Neural cell (in vitro differentiated cells): Measurements from ENCODE around the gene EHD4. TPM values are rescaled to one million over a fixed set of nuclear protein-coding genes. Genes with fewer than 3 reads are reported as not detected.

Experiments used
- H2AFZ ChIP-seq: fragments of 200-600, 300-800 bp; sonication (generic), shearing (Covaris generic); 2 replicates; pipeline ENCODE4 v1.6.0; 2014; ENCODE audit warnings: low read depth, mild to moderate bottlenecking, antibody characterized with exemption, low read length, moderate library complexity
- H3F3A ChIP-seq: fragments of 200-600 bp; shearing (Covaris generic); 2 replicates; pipeline ENCODE4 v1.6.1; 2016; ENCODE audit warnings: mild to moderate bottlenecking, moderate library complexity, mixed read lengths, antibody characterized with exemption, low read length; ENCODE audit not compliant: insufficient read depth, poor library complexity, severe bottlenecking
- H3K27ac ChIP-seq: fragments of 200-600, 300-800 bp; sonication (generic), shearing (Covaris generic); 2 replicates; pipeline ENCODE4 v1.5.1; 2014; ENCODE audit warnings: mild to moderate bottlenecking, low read length, moderate library complexity
- H3K27me3 ChIP-seq: fragments of 300-800, 200-600 bp; sonication (generic), shearing (Covaris generic); 2 replicates; pipeline ENCODE4 v1.6.0; 2014; ENCODE audit warnings: mild to moderate bottlenecking, low read depth, low read length, moderate library complexity; ENCODE audit not compliant: insufficient read depth
- H3K36me3 ChIP-seq: fragments of 300-800, 200-600 bp; sonication (generic), shearing (Covaris generic); 2 replicates; pipeline ENCODE4 v1.5.1; 2014; ENCODE audit warnings: mild to moderate bottlenecking, antibody characterized with exemption, low read length, moderate library complexity; ENCODE audit not compliant: insufficient read depth
- H3K4me2 ChIP-seq: fragments of 300-800, 200-600 bp; sonication (generic), shearing (Covaris generic); 2 replicates; pipeline ENCODE4 v1.6.0; 2014; ENCODE audit warnings: mild to moderate bottlenecking, low read length
- H3K4me3 ChIP-seq: fragments of 300-800, 200-600 bp; sonication (generic), shearing (Covaris generic); 2 replicates; pipeline ENCODE4 v1.5.1; 2014; ENCODE audit warnings: mild to moderate bottlenecking, low read length, moderate library complexity
- H3K79me2 ChIP-seq: fragments of 200-600 bp; shearing (Covaris generic); replicated peaks from 2 replicates; pipeline ENCODE4 v1.6.0; 2014; ENCODE audit warnings: mild to moderate bottlenecking, low read length, moderate library complexity; ENCODE audit not compliant: insufficient read depth
- H3K9ac ChIP-seq: fragments of 300-800, 200-600 bp; sonication (generic), shearing (Covaris generic); 2 replicates; pipeline ENCODE4 v1.6.1; 2016; ENCODE audit warnings: mild to moderate bottlenecking, low read length, mixed read lengths
- H3K9me2 ChIP-seq: fragments of 200-600 bp; shearing (Covaris generic); 2 replicates; pipeline ENCODE4 v1.6.1; 2016; ENCODE audit warnings: mild to moderate bottlenecking, low read length, mixed read lengths; ENCODE audit not compliant: insufficient read depth
- H3K9me3 ChIP-seq: fragments of 200-600, 300-800 bp; sonication (generic), shearing (Covaris generic); 2 replicates; pipeline ENCODE4 v1.6.1; 2016; ENCODE audit warnings: mild to moderate bottlenecking, mixed run types, low read length, moderate library complexity, mixed read lengths
- H4K20me1 ChIP-seq: fragments of 200-600 bp; shearing (Covaris generic); 2 replicates; pipeline ENCODE4 v1.6.1; 2016; ENCODE audit warnings: mild to moderate bottlenecking, mixed run types; ENCODE audit not compliant: insufficient read depth
- EP300 ChIP-seq: fragments of 450-650 bp; conservative IDR thresholded peaks from 2 replicates; pipeline ENCODE4 v1.6.1; 2014; ENCODE audit warnings: antibody characterized with exemption, mild to moderate bottlenecking, moderate library complexity; ENCODE audit not compliant: poor library complexity, severe bottlenecking
- EZH2 ChIP-seq: fragments of 200-600, 300-800 bp; shearing (Covaris generic), sonication (generic); IDR thresholded peaks from 2 replicates; pipeline ENCODE4 v1.6.1; 2014; ENCODE audit warnings: antibody characterized with exemption, low read length, borderline replicate concordance, mild to moderate bottlenecking; ENCODE audit not compliant: insufficient read depth, poor library complexity, severe bottlenecking
- MXI1 ChIP-seq: fragments of 450-650 bp; conservative IDR thresholded peaks from 2 replicates; pipeline ENCODE4 v1.6.1; 2014; ENCODE audit warnings: antibody characterized with exemption, mild to moderate bottlenecking; ENCODE audit not compliant: poor library complexity, severe bottlenecking
- POLR2AphosphoS5 ChIP-seq: IDR thresholded peaks from 2 replicates; pipeline ENCODE4 v1.6.1; 2012
- RAD21 ChIP-seq: fragments of 450-650 bp; conservative IDR thresholded peaks from 2 replicates; pipeline ENCODE4 v1.6.1; 2014; ENCODE audit warnings: antibody characterized with exemption, mild to moderate bottlenecking, moderate library complexity
- SMC3 ChIP-seq: fragments of 450-650 bp; conservative IDR thresholded peaks from 2 replicates; pipeline ENCODE4 v1.6.1; 2014; ENCODE audit warnings: antibody characterized with exemption, mild to moderate bottlenecking, moderate library complexity; ENCODE audit not compliant: poor library complexity
- TAF1 ChIP-seq: IDR thresholded peaks from 2 replicates; pipeline ENCODE4 v1.6.1; 2012; ENCODE audit warnings: low read depth
- polyA plus RNA-seq: library from polyadenylated mRNA; depleted of rRNA; stranded (reverse); fragments of >200 nt; gene quantifications from 2 replicates; pipeline ENCODE4 v1.2.3, GENCODE V29; 2014
- TF ChIP-seq, protein P1 (sequence below): IDR thresholded peaks from 2 replicates; pipeline ENCODE4 v1.6.1; 2012; ENCODE audit warnings: borderline replicate concordance
- TF ChIP-seq, protein P2 (sequence below): fragments of 450-650 bp; IDR thresholded peaks from 2 replicates; pipeline ENCODE4 v1.5.1; 2014; ENCODE audit warnings: antibody characterized with exemption, mild to moderate bottlenecking, moderate library complexity; ENCODE audit not compliant: poor library complexity, severe bottlenecking

EHD4 gene
- polyA plus RNA-seq, 1 donor from 2014 or later = 0.09 TPM

DNA sequence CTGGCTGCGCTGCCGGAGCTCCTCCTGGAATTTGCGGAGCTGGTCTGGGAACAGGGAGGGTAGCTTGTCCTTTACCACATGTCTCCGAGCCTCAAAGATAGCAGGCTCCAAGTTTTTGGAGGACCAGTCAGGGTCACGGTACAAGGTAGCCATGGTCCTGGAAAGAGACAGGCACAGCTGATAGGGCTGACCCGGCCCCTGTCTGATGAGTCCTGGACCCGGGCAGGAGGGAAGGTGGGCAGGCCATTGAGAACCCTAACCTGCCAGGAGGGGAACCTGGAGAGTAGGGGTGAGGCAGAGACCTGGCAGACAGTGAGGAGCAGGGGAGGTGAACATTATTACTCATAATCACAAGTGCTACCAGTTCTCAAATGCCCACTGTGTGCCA is 20.4 kb upstream of the EHD4 start:
- Histone ChIP-seq H3K36me3 (no peaks in the 10 kb centered on the region), H3K27ac (no peak overlapping the region), H3F3A (no peaks in the 10 kb centered on the region)

DNA sequence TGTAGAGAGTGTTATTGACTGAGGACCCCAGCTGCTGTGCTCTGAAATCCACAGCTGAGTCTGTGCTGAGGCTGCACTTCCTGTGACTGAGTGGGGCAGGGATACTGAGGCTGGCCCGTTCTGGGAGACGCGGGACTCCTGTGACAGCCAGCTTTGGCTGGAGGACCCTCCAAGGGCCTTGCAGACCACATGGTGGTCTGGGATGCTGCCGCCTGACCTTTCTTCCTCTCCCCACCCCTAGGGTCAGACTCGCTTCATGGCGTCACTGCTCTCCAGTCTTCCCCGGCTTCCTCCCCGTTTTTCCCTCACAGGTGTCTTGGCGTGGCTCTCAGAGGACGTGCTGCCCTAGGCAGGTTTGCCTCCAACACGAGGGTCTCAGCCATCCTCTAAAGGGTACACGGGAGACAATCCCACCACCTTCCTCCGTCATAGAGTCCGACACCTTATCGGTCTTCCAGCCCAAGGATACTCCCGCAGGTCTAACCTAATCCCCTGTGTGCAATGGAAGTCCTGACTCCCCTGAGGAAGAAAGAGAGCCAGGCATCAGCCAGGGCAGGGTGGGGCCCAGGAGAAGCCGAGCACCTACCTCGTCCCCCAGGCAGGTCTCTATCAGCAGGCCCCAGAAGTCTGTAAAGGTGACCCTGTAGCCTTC is 19.9 kb upstream of the EHD4 start:
- Histone ChIP-seq H3K9me3 (no peaks in the 10 kb centered on the region), H3F3A (no peaks in the 10 kb centered on the region), H3K9ac (no peak overlapping the region), H3K79me2 (no peaks in the 10 kb centered on the region), H3K4me2 (no peak overlapping the region), H3K36me3 (no peaks in the 10 kb centered on the region), H2AFZ (no peak overlapping the region), H3K27ac (no peak overlapping the region), H4K20me1 (no peaks in the 10 kb centered on the region), H3K4me3 (no peak overlapping the region), H3K9me2 (no peaks in the 10 kb centered on the region), H3K27me3 (no peaks in the 10 kb centered on the region)
- TF ChIP-seq TAF1 (no peak), SMC3 (no peak), RAD21 (no peak), MXI1 (no peak), EZH2 (no peak), POLR2AphosphoS5 (no peak)
- TF ChIP-seq, protein P1, sequence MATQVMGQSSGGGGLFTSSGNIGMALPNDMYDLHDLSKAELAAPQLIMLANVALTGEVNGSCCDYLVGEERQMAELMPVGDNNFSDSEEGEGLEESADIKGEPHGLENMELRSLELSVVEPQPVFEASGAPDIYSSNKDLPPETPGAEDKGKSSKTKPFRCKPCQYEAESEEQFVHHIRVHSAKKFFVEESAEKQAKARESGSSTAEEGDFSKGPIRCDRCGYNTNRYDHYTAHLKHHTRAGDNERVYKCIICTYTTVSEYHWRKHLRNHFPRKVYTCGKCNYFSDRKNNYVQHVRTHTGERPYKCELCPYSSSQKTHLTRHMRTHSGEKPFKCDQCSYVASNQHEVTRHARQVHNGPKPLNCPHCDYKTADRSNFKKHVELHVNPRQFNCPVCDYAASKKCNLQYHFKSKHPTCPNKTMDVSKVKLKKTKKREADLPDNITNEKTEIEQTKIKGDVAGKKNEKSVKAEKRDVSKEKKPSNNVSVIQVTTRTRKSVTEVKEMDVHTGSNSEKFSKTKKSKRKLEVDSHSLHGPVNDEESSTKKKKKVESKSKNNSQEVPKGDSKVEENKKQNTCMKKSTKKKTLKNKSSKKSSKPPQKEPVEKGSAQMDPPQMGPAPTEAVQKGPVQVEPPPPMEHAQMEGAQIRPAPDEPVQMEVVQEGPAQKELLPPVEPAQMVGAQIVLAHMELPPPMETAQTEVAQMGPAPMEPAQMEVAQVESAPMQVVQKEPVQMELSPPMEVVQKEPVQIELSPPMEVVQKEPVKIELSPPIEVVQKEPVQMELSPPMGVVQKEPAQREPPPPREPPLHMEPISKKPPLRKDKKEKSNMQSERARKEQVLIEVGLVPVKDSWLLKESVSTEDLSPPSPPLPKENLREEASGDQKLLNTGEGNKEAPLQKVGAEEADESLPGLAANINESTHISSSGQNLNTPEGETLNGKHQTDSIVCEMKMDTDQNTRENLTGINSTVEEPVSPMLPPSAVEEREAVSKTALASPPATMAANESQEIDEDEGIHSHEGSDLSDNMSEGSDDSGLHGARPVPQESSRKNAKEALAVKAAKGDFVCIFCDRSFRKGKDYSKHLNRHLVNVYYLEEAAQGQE = no peak
- TF ChIP-seq, protein P2, sequence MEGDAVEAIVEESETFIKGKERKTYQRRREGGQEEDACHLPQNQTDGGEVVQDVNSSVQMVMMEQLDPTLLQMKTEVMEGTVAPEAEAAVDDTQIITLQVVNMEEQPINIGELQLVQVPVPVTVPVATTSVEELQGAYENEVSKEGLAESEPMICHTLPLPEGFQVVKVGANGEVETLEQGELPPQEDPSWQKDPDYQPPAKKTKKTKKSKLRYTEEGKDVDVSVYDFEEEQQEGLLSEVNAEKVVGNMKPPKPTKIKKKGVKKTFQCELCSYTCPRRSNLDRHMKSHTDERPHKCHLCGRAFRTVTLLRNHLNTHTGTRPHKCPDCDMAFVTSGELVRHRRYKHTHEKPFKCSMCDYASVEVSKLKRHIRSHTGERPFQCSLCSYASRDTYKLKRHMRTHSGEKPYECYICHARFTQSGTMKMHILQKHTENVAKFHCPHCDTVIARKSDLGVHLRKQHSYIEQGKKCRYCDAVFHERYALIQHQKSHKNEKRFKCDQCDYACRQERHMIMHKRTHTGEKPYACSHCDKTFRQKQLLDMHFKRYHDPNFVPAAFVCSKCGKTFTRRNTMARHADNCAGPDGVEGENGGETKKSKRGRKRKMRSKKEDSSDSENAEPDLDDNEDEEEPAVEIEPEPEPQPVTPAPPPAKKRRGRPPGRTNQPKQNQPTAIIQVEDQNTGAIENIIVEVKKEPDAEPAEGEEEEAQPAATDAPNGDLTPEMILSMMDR = no peak

More for the DNA sequence above, 20.4 kb upstream of the EHD4 start:
- no peak overlapping the region for H3K4me2 ChIP-seq
- no peaks in the 10 kb centered on the region for H3K79me2 ChIP-seq
- no peak overlapping the region for H3K4me3 ChIP-seq
- H3K9me3 ChIP-seq = no peaks in the 10 kb centered on the region
- H3K9me2 ChIP-seq = no peaks in the 10 kb centered on the region
- no peak overlapping the region for H3K9ac ChIP-seq
- no peak for TF ChIP-seq SMC3
- no peak for TF ChIP-seq MXI1
- TF ChIP-seq POLR2AphosphoS5 = no peak
- no peak for TF ChIP-seq RAD21
- no peak for TF ChIP-seq EP300
- TF ChIP-seq, protein P1 = no peak
- no peak for TF ChIP-seq EZH2
- H2AFZ ChIP-seq = no peak overlapping the region
- H4K20me1 ChIP-seq = no peaks in the 10 kb centered on the region
- H3K27me3 ChIP-seq = no peaks in the 10 kb centered on the region
